CD4-positive, alpha-beta T cell treated with Interleukin-17A for 4 hours (primary cell): ENCODE data around the gene NPPB.

Experiments
- DNase-seq: peaks from one replicate; pipeline ENCODE4 v3.0.0-alpha.2; 2020; ENCODE audit warnings: mixed read lengths

Gene NPPB

GRCh38 chr1:11856698-11857097 lies 2.0 kb downstream of the NPPB start:
- DNase-seq = no peak

GRCh38 chr1:11855430-11855829 lies 3.3 kb downstream of the NPPB start:
- DNase-seq = no peak

GRCh38 chr1:11854519-11854918 lies 4.2 kb downstream of the NPPB start:
- no peak for DNase-seq

GRCh38 chr1:11851180-11851579 lies 7.6 kb downstream of the NPPB start:
- DNase-seq = no peak

GRCh38 chr1:11850156-11850555 lies 8.6 kb downstream of the NPPB start:
- DNase-seq = no peak

- DNase-seq = no peak
Measured at GRCh38 chr1:11848373-11848700, 10.4 kb downstream of the NPPB start.

- DNase-seq = no peak
Measured at GRCh38 chr1:11847667-11848372, 10.9 kb downstream of the NPPB start, which contains the start of gene NPPA. Gene NPPA (minus strand): TSS chr1:11847783. CDS start chr1:11847684, 99 bp downstream.

GRCh38 chr1:11845641-11846335 lies 13.0 kb downstream of the NPPB start:
- DNase-seq = no peak

- no peak for DNase-seq
Measured at GRCh38 chr1:11842154-11843041, 16.3 kb downstream of the NPPB start.

GRCh38 chr1:11841245-11842153 lies 17.2 kb downstream of the NPPB start:
- DNase-seq = no peak

GRCh38 chr1:11839727-11840705 lies 18.7 kb downstream of the NPPB start:
- DNase-seq = no peak

- peak; percentile 81 for DNase-seq
Measured at GRCh38 chr1:11838349-11839272, 20.1 kb downstream of the NPPB start.

- DNase-seq = no peak
Measured at GRCh38 chr1:11837767-11838348, 20.9 kb downstream of the NPPB start.

- DNase-seq = no peak
Measured at GRCh38 chr1:11836955-11837766, 21.6 kb downstream of the NPPB start.

GRCh38 chr1:11835441-11836225 lies 23.1 kb downstream of the NPPB start:
- DNase-seq = no peak

GRCh38 chr1:11833900-11834299 lies 24.8 kb downstream of the NPPB start:
- DNase-seq = no peak

GRCh38 chr1:11833497-11833896 lies 25.2 kb downstream of the NPPB start:
- no peak for DNase-seq
